Parathyroid adenoma (tissue), 2 donors: Measurements from ENCODE around the gene USP7.
"Not testable (repeated sequence)": the region's sequence is repeated elsewhere in the genome, so short reads cannot be mapped to it uniquely, and the experiment has no call there.

ENCODE experiments used
- H2AFZ ChIP-seq: fragments of 300-600 bp; sonication (generic); one replicate; pipeline ENCODE4 v1.7.0; 2017; ENCODE audit warnings: antibody characterized with exemption, mild to moderate bottlenecking
- H3K27ac ChIP-seq: fragments of 300-600 bp; sonication (generic); one replicate; pipeline ENCODE4 v1.7.0; 2017
- H3K27me3 ChIP-seq: fragments of 300-600 bp; sonication (generic); one replicate; pipeline ENCODE4 v1.7.0; 2017; ENCODE audit warnings: low read length; ENCODE audit not compliant: control insufficient read depth, insufficient read depth
- H3K36me3 ChIP-seq: fragments of 300-600 bp; sonication (generic); one replicate; pipeline ENCODE4 v1.7.0; 2017; ENCODE audit warnings: low read length; ENCODE audit not compliant: control insufficient read depth, insufficient read depth
- H3K4me1 ChIP-seq: fragments of 300-600 bp; sonication (generic); one replicate; pipeline ENCODE4 v1.7.0; 2017; ENCODE audit warnings: control low read depth
- H3K4me2 ChIP-seq: fragments of 300-600 bp; sonication (generic); one replicate; pipeline ENCODE4 v1.7.0; 2017; ENCODE audit warnings: low read length
- H3K4me3 ChIP-seq: fragments of 300-600 bp; sonication (generic); one replicate; pipeline ENCODE4 v1.7.0; 2017; ENCODE audit warnings: low read depth, low read length
- H3K79me2 ChIP-seq: fragments of 300-600 bp; sonication (generic); one replicate; pipeline ENCODE4 v1.7.0; 2017; ENCODE audit warnings: control low read depth
- H3K9ac ChIP-seq: fragments of 300-600 bp; sonication (generic); one replicate; pipeline ENCODE4 v1.7.0; 2017; ENCODE audit warnings: mild to moderate bottlenecking
- H3K9me3 ChIP-seq: fragments of 300-600 bp; sonication (generic); one replicate; pipeline ENCODE4 v1.7.0; 2017; ENCODE audit warnings: low read length; ENCODE audit not compliant: control insufficient read depth
- CTCF ChIP-seq: fragments of 300-600 bp; sonication (generic); IDR thresholded peaks from one replicate; pipeline ENCODE4 v1.7.0; 2017; ENCODE audit warnings: antibody characterized with exemption, mild to moderate bottlenecking
- donor health status: primary hyperparathyroidism.

The USP7 gene

DNA sequence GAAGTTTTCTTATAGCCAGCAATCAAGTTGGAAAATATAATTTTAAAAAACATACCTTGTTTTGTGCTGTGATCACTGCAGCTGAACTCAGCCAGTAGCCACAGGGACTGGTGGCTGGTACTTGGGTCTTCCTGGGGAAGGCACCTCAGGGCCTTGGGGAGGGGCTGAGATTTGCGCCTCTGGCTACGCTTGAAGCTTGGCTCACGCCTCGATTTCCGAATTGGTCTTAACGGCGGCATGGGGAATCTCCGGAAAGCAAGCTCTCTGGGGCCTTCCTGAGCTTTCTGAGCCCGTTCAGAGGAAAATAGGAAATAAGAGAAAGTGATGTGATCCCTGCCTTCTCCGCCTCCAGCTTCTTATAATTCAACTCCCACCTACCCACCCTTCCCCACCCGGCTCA is 11.3 kb upstream of the USP7 start:
- Histone ChIP-seq H3K4me1 (no peaks in the 10 kb centered on the region), H3K4me3 (no peak overlapping the region), H3K9me3 (no peaks in the 10 kb centered on the region), H3K79me2 (no peaks in the 10 kb centered on the region), H3K4me2 (no peak overlapping the region), H3K27ac (no peak overlapping the region), H3K9ac (no peak overlapping the region), H3K36me3 (no peaks in the 10 kb centered on the region), H2AFZ (no peak overlapping the region), H3K27me3 (no peaks in the 10 kb centered on the region)
- no peak for TF ChIP-seq CTCF

DNA sequence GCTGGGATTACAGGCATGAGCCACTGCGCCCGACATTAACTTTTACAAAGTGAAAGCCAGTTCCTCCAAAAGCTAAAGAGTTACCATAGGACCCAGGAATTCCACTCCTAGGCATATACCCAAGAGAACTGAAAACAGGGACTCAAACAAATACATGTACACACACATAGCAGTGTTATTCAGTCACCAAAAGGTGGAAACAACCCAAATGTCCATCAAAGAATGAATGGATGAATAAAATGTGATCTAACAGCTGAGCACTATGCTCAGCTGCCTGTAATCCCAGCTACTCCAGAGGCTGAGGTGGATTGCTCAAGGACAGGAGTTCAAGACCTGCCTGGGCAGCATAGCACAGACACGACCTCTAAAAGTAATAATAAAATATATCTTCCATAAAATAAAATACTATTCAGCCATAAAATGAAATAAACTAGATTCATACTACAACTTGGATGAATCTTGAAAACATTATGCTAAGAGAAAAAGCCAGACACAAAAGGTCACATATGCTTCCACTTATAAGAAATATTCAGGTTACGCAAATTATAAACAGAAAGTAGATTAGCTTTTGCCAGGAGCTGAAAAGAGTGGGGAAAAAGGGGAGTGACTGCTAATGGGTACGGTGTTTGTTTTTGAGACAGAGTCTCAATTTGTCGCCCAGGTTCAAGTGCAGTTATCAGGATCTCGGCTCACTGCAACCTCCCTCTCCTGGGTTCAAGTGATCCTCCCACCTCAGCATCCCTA is 9.3 kb upstream of the USP7 start:
- Histone ChIP-seq H3K4me3 (no peak overlapping the region), H3K27ac (no peak overlapping the region), H3K4me1 (peaks cover 3% of the 10 kb centered on the region), H3K36me3 (no peaks in the 10 kb centered on the region), H3K4me2 (no peak overlapping the region), H3K27me3 (no peaks in the 10 kb centered on the region), H3K79me2 (no peaks in the 10 kb centered on the region), H2AFZ (no peak overlapping the region), H3K9me3 (no peaks in the 10 kb centered on the region), H3K9ac (no peak overlapping the region)
- TF ChIP-seq CTCF, result no peak

DNA sequence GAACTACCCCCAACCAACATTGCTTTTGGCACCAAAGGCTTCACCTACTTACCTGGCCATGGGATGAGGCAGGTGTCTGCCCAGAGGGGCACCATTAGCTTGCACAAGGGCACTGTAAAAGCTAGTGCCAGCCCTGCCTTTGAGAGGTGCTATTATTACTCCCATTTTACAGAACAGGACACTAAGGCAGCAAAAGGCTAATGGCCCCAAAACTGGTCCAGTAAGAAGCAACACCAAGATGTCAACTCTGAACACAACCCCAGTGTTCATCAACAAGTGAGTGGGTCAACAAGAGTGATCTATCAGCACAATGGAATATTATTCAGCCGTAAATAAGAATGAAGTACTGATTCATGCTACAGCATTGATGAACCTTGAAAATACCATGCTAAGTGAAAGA is 7.7 kb upstream of the USP7 start:
- Histone ChIP-seq H3K27me3 (no peaks in the 10 kb centered on the region), H2AFZ (no peak overlapping the region), H3K4me3 (no peak overlapping the region), H3K4me1 (peaks cover 10% of the 10 kb centered on the region), H3K79me2 (no peaks in the 10 kb centered on the region), H3K9me3 (no peaks in the 10 kb centered on the region), H3K36me3 (no peaks in the 10 kb centered on the region), H3K9ac (no peak overlapping the region), H3K27ac (no peak overlapping the region), H3K4me2 (no peak overlapping the region)
- no peak for TF ChIP-seq CTCF

DNA sequence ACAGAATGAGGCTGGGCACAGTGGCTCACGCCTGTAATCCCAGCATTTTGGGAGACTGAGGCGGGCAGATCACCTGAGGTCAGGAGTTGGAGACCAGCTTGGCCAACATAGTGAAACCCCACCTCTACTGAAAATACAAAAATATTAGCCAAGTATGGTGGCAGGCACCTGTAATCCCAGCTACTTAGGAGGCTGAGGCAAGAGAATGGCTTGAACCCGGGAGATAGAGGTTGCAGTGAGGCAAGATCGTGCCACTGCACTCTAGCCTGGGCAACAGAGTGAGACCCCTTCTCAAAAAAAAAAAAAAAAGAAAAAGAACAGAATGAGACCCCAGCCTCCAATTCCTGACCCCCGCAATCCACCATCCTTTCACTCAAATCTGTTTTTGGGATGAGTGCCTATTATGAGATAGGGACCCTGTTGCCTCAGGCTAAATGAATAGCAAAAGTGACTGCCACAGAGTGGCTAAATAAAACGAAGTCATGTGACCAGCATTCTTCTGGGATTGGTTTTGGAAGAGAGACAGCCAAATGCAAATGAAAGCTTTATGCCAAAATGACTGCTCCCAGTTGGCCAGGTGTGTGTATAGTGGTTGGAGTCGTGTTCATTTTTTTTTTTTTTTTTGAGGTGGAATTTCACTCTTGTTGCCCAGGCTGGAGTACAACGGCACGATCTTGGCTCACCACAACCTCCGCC is 5.6 kb upstream of the USP7 start:
- not testable (repeated sequence) for H3K27ac ChIP-seq, H3K9ac ChIP-seq, H3K27me3 ChIP-seq, H3K4me3 ChIP-seq, H3K36me3 ChIP-seq, H3K9me3 ChIP-seq, H3K4me2 ChIP-seq, H2AFZ ChIP-seq, H3K79me2 ChIP-seq
- H3K4me1 ChIP-seq, result peaks cover 14% of the 10 kb centered on the region

DNA sequence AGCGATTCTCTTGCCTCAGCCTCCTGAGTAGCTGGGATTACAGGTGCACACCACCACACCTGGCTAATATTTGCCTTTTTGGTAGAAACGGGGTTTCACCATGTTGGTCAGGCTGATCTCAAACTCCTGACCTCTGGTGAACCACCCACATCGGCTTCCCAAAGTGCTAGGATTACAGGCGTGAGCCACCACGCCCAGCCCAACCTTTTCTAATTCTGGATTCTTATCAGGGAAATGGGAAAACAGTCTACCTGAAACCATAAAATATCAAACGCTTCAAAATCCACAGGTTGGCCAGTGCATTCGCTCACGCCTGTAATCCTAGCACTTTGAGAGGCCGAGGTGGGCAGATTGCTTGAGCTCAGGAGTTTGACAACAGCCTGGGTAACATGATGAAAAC is 4.3 kb upstream of the USP7 start:
- H3K36me3 ChIP-seq, H3K9me3 ChIP-seq, H2AFZ ChIP-seq, H3K9ac ChIP-seq, H3K27ac ChIP-seq, H3K4me3 ChIP-seq, H3K4me2 ChIP-seq, H3K27me3 ChIP-seq, H3K79me2 ChIP-seq: not testable (repeated sequence)
- peaks cover 14% of the 10 kb centered on the region for H3K4me1 ChIP-seq
